ENCODE results near the gene CCDC92B.

DNA sequence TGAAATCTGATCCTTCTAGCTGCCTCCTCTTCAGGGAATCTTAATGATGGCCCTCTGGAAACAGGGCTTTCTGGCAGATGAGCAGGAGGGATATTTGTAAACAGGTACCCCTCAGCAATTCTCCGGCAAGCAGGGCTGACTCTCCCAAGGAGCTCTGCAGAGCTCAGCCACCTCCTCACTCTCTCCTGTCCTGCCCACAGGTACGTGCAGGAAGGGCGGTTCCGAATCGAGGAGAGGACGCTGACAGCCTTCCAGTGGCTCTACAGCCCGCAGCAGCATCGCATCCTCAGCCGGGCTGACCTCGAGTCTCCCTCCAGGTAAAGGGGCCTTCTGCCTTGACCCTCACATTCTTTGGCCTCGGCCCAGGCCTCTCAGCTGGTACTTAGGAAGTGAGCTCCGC, 20.7 kb upstream of the CCDC92B start:
- TF ChIP-seq CTCF (IDR thresholded peaks at IDR 0.05; ENCODE audit: low read depth, low read length, poor library complexity, severe bottlenecking) (no peak), EZH2phosphoT487 (IDR thresholded peaks at IDR 0.05; ENCODE audit: borderline replicate concordance, low read length) (no peak)

Measured in DOHH2 (cell line).